Measurements from ENCODE around the gene TMEM72.

Gene TMEM72

DNA sequence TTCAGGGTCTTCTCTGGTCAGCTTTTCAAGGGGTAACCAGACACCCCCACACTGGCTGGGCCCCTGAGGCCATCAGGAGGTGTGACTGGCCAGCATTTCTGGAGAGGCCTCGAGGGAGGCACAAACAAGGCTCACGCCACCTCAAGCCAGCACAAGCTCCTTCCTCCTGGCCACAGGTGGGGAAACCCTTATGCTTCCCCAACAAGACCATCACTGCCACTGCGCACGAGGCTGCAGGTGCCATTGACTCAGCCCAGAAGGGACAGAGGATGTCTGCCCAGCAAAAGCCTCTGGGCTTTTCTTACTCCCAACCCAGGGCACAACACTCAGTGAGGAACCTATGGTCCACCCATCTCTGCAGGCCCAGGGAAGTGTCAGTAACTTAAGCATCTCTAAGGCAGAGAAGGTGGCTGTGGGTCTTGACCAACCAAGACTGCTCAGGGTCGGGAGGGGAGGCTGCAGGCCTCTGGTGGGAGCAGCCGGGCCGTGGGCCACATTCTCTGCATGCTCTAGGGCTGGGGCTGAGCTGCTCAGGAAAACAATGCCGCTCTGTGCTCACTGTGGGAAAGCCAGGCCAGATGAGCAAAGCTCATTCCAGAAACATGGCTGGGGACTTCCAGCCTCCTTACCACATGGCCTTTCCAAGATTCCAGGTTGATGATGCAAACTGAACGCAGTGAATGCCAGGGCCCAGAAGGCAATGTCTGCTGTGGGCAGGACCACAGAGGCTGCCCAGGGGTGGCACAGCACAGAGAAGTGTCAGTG, 24.2 kb downstream of the TMEM72 start:
- H4K20me1 ChIP-seq (ENCODE audit: insufficient read depth, low read length, poor library complexity, severe bottlenecking), result no peaks in the 10 kb centered on the region
- H3K27me3 ChIP-seq (ENCODE audit: insufficient read depth, low read length, poor library complexity, severe bottlenecking), result no peaks in the 10 kb centered on the region
- H2AFZ ChIP-seq (ENCODE audit: low read length), result peak overlapping the region; percentile 76
- peak overlapping the region; percentile 18 for H3K9ac ChIP-seq (ENCODE audit: low read depth, low read length, poor library complexity, severe bottlenecking)
- H3K9me3 ChIP-seq (ENCODE audit: insufficient read depth, low read depth, low read length), result no peaks in the 10 kb centered on the region
- H3F3A ChIP-seq (ENCODE audit: low read depth), result no peaks in the 10 kb centered on the region
- H3K9me2 ChIP-seq (replicated peaks; ENCODE audit: low read depth, low read length), result no peaks in the 10 kb centered on the region
- no peak overlapping the region for H3K4me3 ChIP-seq (ENCODE audit: low read length, poor library complexity, severe bottlenecking)
- no peaks in the 10 kb centered on the region for H3K79me2 ChIP-seq (ENCODE audit: insufficient read depth, low read length)
- TF ChIP-seq EZH2phosphoT487 (IDR thresholded peaks at IDR 0.05; ENCODE audit: borderline replicate concordance), result no peak
- TF ChIP-seq, protein P1, sequence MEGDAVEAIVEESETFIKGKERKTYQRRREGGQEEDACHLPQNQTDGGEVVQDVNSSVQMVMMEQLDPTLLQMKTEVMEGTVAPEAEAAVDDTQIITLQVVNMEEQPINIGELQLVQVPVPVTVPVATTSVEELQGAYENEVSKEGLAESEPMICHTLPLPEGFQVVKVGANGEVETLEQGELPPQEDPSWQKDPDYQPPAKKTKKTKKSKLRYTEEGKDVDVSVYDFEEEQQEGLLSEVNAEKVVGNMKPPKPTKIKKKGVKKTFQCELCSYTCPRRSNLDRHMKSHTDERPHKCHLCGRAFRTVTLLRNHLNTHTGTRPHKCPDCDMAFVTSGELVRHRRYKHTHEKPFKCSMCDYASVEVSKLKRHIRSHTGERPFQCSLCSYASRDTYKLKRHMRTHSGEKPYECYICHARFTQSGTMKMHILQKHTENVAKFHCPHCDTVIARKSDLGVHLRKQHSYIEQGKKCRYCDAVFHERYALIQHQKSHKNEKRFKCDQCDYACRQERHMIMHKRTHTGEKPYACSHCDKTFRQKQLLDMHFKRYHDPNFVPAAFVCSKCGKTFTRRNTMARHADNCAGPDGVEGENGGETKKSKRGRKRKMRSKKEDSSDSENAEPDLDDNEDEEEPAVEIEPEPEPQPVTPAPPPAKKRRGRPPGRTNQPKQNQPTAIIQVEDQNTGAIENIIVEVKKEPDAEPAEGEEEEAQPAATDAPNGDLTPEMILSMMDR (conservative IDR thresholded peaks at IDR 0.05; ENCODE audit: low read length), result no peak
- peaks cover 32% of the 10 kb centered on the region for H3K4me1 ChIP-seq (ENCODE audit: insufficient read depth, low read length, poor library complexity, severe bottlenecking)
- H3K36me3 ChIP-seq (ENCODE audit: insufficient read depth, low read length), result no peaks in the 10 kb centered on the region
- H3K4me2 ChIP-seq (ENCODE audit: low read depth, low read length, poor library complexity, severe bottlenecking), result peak overlapping the region; percentile 29

DNA sequence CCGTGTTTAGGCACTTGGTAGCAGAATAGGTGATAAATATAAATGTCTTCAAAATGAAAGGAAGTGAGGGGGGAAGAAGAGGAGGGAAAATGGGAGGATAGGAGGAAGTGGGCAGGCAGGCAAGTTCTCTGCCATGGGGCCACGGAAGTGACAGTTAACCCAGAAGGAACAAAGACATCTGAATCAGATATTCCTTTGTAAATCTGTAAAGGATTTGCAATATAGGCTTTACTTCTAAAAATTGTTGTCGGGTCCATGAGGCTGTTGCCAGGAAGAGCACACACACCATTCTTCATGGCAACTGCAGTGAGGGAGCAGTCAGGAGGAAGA, 24.8 kb downstream of the TMEM72 start:
- TF ChIP-seq, protein P1 (conservative IDR thresholded peaks at IDR 0.05; ENCODE audit: low read length), result no peak
- TF ChIP-seq EZH2phosphoT487 (IDR thresholded peaks at IDR 0.05; ENCODE audit: borderline replicate concordance), result no peak
- H4K20me1 ChIP-seq (ENCODE audit: insufficient read depth, low read length, poor library complexity, severe bottlenecking), result no peaks in the 10 kb centered on the region
- no peaks in the 10 kb centered on the region for H3K27me3 ChIP-seq (ENCODE audit: insufficient read depth, low read length, poor library complexity, severe bottlenecking)
- no peaks in the 10 kb centered on the region for H3F3A ChIP-seq (ENCODE audit: low read depth)
- no peaks in the 10 kb centered on the region for H3K79me2 ChIP-seq (ENCODE audit: insufficient read depth, low read length)
- H3K36me3 ChIP-seq (ENCODE audit: insufficient read depth, low read length), result no peaks in the 10 kb centered on the region
- H3K9ac ChIP-seq (ENCODE audit: low read depth, low read length, poor library complexity, severe bottlenecking), result peak overlapping the region; percentile 18
- H3K4me3 ChIP-seq (ENCODE audit: low read length, poor library complexity, severe bottlenecking), result no peak overlapping the region
- peak overlapping the region; percentile 76 for H2AFZ ChIP-seq (ENCODE audit: low read length)
- peak overlapping the region; percentile 29 for H3K4me2 ChIP-seq (ENCODE audit: low read depth, low read length, poor library complexity, severe bottlenecking)
- no peaks in the 10 kb centered on the region for H3K9me2 ChIP-seq (replicated peaks; ENCODE audit: low read depth, low read length)
- peaks cover 32% of the 10 kb centered on the region for H3K4me1 ChIP-seq (ENCODE audit: insufficient read depth, low read length, poor library complexity, severe bottlenecking)
- no peaks in the 10 kb centered on the region for H3K9me3 ChIP-seq (ENCODE audit: insufficient read depth, low read depth, low read length)

DNA sequence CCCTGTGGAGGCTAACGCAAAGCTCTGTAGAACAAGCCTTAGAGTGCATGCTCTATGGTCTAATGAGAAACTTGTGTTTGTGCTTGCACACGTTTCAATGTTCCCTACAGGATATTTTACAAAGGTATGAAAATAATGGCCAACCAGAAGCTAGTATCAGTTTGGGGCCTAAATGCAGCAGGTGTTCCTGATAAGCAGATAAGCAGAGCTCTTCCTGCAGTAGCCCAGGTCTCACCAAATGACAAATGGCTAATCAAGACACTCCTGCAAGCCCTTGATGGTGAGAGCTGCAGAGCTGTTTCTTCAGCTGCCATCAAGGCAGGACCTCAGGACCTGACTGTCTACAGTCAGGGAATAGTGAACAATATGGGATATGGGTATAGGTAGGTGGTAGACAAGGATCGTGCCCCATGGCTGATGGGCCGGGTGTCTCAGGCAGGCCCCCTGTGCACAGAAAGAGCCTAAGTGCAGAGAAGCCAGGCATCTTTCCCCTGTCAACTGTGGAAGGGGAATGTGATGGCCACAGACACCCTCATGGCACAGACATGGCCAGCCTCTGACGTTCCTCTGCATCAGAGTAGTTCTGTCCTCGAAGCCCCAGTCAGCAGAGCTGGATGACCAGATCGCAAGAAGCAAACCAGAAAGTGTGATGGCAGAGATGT, 25.3 kb downstream of the TMEM72 start:
- peaks cover 32% of the 10 kb centered on the region for H3K4me1 ChIP-seq (ENCODE audit: insufficient read depth, low read length, poor library complexity, severe bottlenecking)
- no peaks in the 10 kb centered on the region for H3K9me3 ChIP-seq (ENCODE audit: insufficient read depth, low read depth, low read length)
- peak overlapping the region; percentile 29 for H3K4me2 ChIP-seq (ENCODE audit: low read depth, low read length, poor library complexity, severe bottlenecking)
- no peak overlapping the region for H3K4me3 ChIP-seq (ENCODE audit: low read length, poor library complexity, severe bottlenecking)
- H2AFZ ChIP-seq (ENCODE audit: low read length), result peak overlapping the region; percentile 76
- peak overlapping the region; percentile 4 for H3K9ac ChIP-seq (ENCODE audit: low read depth, low read length, poor library complexity, severe bottlenecking)
- H4K20me1 ChIP-seq (ENCODE audit: insufficient read depth, low read length, poor library complexity, severe bottlenecking), result no peaks in the 10 kb centered on the region
- H3K9me2 ChIP-seq (replicated peaks; ENCODE audit: low read depth, low read length), result no peaks in the 10 kb centered on the region
- no peaks in the 10 kb centered on the region for H3K27me3 ChIP-seq (ENCODE audit: insufficient read depth, low read length, poor library complexity, severe bottlenecking)
- no peaks in the 10 kb centered on the region for H3K36me3 ChIP-seq (ENCODE audit: insufficient read depth, low read length)
- TF ChIP-seq EZH2phosphoT487 (IDR thresholded peaks at IDR 0.05; ENCODE audit: borderline replicate concordance), result no peak
- TF ChIP-seq, protein P1 (conservative IDR thresholded peaks at IDR 0.05; ENCODE audit: low read length), result no peak
- H3K79me2 ChIP-seq (ENCODE audit: insufficient read depth, low read length), result no peaks in the 10 kb centered on the region
- H3F3A ChIP-seq (ENCODE audit: low read depth), result no peaks in the 10 kb centered on the region
